ENCODE data around the gene KDSR.

GRCh38 chr18:63290166-63290820 is 76.7 kb downstream of the KDSR start:
- TF ChIP-seq ZNF232 (CRISPR knock-in tag; IDR thresholded peaks at IDR 0.05) (no peak), PKNOX1 (IDR thresholded peaks at IDR 0.05) (no peak), TEAD1 (CRISPR knock-in tag; IDR thresholded peaks at IDR 0.05) (no peak), TAF1 (IDR thresholded peaks at IDR 0.05; ENCODE audit: control insufficient read depth, extremely low read depth, insufficient read depth, low read length, severe bottlenecking) (no peak), CTCF (IDR thresholded peaks at IDR 0.05 in 2 of 3, conservative IDR thresholded peaks at IDR 0.05 in 1 of 3; ENCODE audit: insufficient read depth in 2 of 3, low read depth in 1 of 3, low read length in 3 of 3) (no peak), NFYB (IDR thresholded peaks at IDR 0.05; ENCODE audit: extremely low read depth, insufficient read length) (no peak), YY1 (IDR thresholded peaks at IDR 0.05; ENCODE audit: borderline replicate concordance in 1 of 3, control insufficient read depth in 1 of 3, extremely low read depth in 1 of 3, insufficient read depth in 3 of 3, insufficient read length in 1 of 3, insufficient replicate concordance in 2 of 3, low read depth in 1 of 3, low read length in 2 of 3) (no peak), ZZZ3 (IDR thresholded peaks at IDR 0.05) (no peak), ZNF146 (CRISPR knock-in tag; IDR thresholded peaks at IDR 0.05; ENCODE audit: unreplicated experiment) (no peak), KDM4B (IDR thresholded peaks at IDR 0.05; ENCODE audit: borderline replicate concordance in 2 of 2, low read depth in 1 of 2) (no peak), PHTF2 (CRISPR knock-in tag; IDR thresholded peaks at IDR 0.05) (no peak), EGR1 (conservative IDR thresholded peaks at IDR 0.05) (no peak), ZNF263 (CRISPR knock-in tag; IDR thresholded peaks at IDR 0.05; ENCODE audit: borderline replicate concordance) (no peak), BRF1 (IDR thresholded peaks at IDR 0.05; ENCODE audit: borderline replicate concordance, extremely low read depth, insufficient read length) (no peak)
